ENCODE data around the gene PSMA5.

- TF ChIP-seq CTCF (IDR thresholded peaks at IDR 0.05) (no peak), POLR2A (IDR thresholded peaks at IDR 0.05) (no peak), EP300 (IDR thresholded peaks at IDR 0.05) (no peak), POLR2AphosphoS5 (IDR thresholded peaks at IDR 0.05) (no peak)
Measured at GRCh38 chr1:109466452-109467300, 40.4 kb upstream of the PSMA5 start, which contains the start of gene SYPL2.

All from suprapubic skin (tissue), 4 donors.